Stomach (tissue), 4 donors: ENCODE results near the gene SLC25A45.

Source experiments
- CTCF ChIP-seq, 7 experiments: fragments of 450-650 bp in 4 of 7; fragments of 200-600 bp in 3 of 7; sonication (generic) in 3 of 7; IDR thresholded peaks; one replicate each; pipeline ENCODE4 v1.5.1; 2016 to 2019; ENCODE audit warnings: antibody characterized with exemption in 7 of 7, control low read depth in 2 of 7, mild to moderate bottlenecking in 1 of 7
- POLR2A ChIP-seq, 4 donors: fragments of 450-650 bp; IDR thresholded peaks; one replicate each; pipeline ENCODE4 v1.6.1; 2016; ENCODE audit warnings: antibody characterized with exemption in 4 of 4, control low read depth in 2 of 4, mild to moderate bottlenecking in 1 of 4, moderate library complexity in 1 of 4

- TF ChIP-seq CTCF (IDR thresholded peaks at IDR 0.05) (no peak), POLR2A (IDR thresholded peaks at IDR 0.05) (no peak)
These were observed 49.1 kb upstream of the SLC25A45 start for GRCh38 chr11:65431451-65432099.
